HG03139 (cell line): ENCODE data around the gene SLC5A4.

Experiments used
- ATAC-seq: cut with Tn5 transposase; IDR thresholded peaks from one replicate; pipeline ENCODE4 v1.9.1; 2021; ENCODE audit not compliant: unreplicated experiment

SLC5A4 gene

DNA sequence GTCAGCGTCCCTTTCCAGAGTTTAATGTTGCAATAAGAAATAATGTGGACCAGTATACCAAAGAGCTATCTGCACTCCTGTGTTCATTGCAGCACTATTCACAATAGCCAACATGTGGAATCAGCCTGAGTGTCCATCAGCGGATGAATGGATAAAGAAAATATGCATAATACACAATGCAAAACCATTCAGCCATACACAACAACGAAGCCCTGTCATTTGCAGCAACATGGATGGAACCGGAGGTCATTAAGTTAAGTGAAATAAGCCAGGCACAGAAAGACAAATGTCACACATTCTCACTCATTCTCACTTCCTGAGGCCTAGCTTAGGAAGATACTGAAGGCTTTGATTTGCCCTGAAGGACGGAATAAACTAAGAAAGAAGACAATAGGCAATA is 22.1 kb downstream of the SLC5A4 start:
- no peak for ATAC-seq

DNA sequence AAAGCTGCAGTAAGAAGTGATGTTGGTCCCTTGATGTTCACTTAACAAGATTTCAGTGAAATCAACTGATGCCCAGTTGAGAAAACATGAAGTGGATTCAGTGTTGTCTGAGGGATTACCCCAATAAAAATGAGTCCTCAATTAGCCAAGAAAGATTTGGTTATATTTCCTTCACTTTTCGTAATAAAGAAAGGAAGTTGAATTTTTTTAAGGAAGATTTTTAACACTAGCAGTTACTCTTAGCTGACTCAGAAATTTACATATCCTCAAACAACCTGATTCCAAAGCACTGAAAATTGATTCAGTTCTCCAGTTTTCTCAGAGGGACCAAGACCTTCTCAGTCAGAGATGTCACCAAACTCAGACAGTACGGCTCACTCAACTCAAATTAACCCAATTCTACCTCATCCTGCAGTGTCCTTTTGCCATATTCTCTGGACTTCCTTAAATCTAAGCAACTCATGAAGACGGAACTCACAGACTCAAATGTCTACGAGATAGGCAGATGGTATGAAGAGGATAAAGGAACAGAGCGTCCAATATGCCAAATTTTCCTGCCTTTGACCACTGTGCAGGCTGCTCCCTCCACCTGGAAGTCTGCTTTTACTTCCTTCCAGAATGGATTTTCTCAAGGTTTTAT is 22.8 kb downstream of the SLC5A4 start:
- no peak for ATAC-seq

DNA sequence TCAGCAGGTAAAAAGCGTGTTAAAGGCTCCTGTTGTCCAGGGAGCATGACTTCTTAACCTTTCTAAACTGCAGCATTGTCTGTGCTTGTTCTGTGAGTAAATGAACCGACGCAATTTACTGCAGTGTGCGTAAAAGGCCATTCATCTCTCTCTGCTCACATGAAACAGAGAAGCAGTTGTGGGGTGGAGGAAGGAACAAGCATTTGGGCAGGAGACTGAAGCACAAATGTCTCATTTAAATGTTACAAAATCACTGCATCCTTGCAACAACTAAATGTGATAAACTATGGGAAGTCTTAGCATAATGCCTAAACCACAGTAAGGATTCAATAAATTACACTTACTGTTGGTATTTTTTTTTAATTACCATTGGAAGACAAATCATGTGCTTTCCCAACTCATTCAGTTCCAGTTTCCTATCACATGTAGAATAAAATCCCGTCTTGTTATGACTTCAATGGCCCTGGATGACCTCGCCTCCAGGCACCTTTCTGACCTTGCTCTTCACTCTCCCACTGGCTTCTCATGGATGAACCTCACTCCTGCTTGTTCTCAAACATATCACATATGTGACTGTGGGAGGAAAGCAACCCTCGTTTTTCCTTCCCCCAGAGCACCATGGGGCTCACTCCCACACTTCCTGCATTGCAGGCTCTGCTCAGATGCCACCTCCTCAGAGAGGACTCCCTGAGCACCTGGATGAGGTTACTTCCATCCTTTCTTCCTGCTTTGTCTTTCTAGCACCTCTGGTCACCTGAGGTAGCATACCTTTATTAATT is 28.6 kb downstream of the SLC5A4 start:
- ATAC-seq: no peak

DNA sequence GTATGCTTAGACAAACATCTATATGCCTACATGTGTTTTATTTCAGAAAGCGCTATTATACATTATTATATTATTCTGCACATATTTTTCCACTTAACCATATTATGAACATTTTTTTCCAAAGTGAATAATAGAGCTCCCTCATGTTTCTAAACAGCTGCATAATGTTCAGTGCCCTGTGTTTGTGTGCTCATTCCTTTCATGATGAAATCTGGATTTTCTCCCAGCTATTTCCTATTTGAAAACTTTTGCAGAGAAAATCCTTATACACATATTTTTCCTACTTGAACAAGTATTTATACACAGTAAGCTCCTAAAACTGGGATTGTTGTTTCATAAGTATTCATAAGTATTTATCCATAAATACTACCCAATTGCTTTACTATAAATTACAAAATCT is 32.2 kb downstream of the SLC5A4 start:
- ATAC-seq: no peak

DNA sequence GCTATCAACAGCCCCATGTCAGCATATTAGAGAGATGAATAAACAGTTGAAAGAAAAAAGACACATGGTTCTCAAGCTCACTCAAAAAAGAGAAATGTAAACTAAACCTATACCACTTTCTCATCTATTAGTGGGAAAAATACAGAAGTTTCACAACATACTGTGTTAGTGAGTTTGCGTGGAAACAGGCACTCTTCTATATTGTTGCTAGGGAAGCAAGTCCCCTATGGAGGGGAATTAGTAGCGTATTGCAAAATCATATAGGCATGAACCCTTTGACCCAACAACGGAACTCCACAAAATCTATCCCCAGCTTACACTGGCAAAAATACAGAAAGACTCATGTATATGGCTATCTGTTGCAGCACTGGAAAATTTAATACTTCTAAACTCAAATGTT is 36.1 kb downstream of the SLC5A4 start:
- ATAC-seq: no peak

DNA sequence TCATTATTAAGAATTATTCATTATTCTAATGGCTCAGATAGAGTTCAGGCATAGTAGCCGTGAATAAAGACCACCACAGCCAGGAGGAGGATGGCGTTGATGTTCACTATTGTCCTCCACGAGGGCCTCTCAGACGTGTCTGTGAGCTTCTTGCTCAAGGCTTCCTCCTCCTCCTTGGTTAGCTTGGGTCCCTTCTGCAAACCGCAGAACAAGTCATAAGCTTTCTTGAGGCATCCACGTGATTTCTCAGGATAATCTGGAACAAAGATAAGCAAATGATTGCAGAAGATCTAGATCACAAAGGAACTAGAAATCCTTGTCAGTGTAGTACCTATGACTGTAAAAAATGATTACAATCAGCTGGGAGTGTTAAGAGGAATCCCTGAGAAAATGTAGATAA is 36.7 kb downstream of the SLC5A4 start:
- no peak for ATAC-seq

DNA sequence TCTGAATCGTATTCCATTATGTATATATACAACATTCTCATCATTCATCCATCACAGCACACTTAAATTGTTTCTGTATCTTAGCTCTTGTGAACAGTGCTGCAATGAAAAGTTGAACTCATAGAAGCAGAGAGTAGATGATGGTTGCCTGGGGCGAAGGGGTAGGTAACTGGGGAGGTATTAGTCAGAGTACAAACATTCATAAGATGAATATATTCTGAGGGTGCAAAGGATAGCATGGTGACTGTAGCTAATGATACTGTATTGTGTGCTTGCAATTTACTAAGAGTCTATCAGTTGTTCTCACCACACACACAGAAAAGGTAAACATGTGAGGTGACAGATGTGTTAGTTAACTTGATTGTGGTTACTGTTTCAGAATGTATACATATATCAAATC is 37.7 kb downstream of the SLC5A4 start:
- ATAC-seq: no peak

DNA sequence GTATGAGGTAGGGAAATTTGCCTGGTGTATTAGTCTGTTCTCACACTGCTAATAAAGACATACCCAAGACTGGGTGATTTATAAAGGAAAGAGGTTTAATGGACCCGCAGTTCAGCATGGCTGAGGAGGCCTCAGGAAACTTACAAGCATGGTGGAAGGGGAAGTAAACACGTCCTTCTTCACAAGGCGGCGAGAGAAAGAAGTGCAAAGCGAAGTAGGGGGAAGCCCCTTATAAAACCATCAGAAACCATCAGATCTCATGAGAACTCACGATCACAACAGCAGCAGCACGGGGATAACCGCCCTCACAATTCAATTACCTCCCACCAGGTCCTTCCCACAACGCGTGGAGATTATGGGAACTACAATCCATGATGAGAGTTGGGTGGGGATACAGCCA is 38.2 kb downstream of the SLC5A4 start:
- no peak for ATAC-seq

DNA sequence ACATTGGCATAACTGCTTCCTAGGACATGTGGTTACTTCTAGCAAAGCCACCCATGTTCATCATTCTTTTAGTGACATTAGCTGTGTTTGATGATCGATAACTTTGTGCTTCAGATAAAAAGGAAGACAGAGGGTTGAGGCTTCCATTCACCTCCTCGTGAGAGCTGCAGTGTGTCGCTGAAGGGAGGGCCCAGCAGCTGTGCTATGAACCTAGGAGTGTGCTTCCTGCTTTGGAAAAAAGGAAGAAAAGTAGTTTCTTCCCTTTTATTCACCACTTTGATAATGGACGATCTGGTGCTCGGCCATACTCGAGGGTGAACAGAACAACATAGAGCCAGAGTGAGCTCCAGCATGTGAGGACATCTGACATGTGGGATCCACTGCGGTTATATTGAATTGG is 44.1 kb downstream of the SLC5A4 start:
- no peak for ATAC-seq

DNA sequence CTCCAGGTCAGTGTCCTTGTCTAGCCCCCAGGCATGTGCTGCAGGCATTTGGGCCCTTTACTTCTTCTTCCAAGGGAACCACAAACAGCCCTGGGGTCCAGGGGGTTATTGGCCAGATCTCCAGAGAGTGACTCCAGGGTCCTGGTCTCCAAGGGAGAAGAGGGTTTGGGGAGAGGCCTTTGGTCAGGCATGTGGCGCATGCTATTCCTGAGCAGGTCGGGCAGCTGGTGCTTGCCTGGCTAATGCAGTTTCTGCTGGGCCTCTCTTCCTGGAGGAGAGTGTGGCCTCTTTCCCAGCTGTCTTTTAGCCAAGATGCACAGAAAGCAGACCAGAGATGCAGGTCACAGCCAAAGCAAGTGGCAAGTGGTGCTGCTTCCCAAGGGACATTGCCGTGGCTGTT is 46.5 kb downstream of the SLC5A4 start:
- ATAC-seq: no peak

DNA sequence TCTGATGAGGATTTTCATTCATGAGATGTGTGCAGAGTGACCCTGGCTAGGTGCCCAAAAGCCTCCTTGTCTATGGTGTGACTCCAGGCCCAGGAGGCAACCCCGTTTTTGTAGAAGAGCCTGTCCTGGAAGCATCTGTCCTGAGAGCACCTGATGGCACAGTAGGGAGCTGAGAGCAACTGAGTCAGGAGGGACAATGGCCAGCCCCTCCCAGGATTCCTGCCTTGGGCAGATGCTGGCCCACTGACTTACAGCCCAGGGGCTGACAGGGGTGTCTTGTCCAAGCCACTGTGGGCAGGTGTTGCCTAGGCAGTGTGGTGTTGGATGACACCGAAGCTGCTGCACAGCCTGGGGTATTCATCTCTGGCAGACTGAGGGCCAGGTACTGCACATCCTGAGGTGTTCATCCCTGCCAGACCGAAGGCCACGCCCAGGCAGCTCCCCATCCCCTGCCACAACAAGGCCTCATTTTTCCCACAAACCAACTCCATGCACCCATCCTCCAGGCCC is 47.1 kb downstream of the SLC5A4 start:
- no peak for ATAC-seq

DNA sequence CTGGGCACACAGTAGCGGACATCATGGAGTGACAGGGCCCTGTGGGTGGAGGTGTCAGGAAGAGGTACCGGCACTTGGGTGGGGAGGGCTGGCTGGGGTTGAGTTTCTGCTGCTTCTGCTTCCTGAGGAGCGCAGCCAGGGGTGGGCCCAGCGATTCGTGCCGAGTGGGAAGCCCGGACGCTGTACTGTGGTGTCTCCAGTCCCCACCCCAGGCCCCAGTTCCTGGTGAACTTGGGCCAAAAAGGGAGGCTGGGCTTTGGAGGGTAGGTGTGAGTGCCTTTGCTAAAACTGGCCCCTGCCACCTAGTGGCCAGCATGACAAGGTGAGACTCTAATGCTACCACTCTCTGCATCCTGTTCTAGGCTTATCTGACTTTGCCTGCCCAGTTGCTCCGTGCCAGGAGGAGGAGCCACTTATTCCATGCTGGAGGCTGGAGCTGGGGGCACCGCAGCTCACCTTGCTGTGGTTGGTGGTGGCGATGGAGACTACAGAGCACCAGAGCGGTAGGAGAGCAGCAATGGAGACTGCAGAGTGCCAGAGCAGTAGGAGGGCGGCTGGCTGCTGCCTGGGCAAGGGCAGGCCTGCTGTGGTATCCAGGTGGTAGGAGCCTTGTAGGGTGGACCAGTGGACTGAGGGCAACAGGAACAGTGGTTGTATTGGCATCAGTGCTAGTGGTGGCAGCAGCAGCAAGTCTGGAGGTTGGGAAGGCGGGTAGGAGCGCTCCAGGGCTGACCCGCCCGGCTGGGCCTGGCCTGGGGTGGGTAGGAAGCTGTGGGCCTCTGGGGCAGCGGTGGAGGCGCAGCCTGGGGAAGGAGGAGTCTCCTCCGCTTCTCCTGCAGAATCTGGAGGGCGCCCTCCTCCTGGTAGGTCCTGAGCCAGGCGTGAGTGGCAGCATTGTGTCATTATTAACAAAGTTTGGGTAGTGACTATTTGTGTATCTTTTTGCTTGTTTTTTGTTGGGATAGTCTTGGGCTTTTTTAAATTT is 48.1 kb downstream of the SLC5A4 start:
- ATAC-seq: no peak

DNA sequence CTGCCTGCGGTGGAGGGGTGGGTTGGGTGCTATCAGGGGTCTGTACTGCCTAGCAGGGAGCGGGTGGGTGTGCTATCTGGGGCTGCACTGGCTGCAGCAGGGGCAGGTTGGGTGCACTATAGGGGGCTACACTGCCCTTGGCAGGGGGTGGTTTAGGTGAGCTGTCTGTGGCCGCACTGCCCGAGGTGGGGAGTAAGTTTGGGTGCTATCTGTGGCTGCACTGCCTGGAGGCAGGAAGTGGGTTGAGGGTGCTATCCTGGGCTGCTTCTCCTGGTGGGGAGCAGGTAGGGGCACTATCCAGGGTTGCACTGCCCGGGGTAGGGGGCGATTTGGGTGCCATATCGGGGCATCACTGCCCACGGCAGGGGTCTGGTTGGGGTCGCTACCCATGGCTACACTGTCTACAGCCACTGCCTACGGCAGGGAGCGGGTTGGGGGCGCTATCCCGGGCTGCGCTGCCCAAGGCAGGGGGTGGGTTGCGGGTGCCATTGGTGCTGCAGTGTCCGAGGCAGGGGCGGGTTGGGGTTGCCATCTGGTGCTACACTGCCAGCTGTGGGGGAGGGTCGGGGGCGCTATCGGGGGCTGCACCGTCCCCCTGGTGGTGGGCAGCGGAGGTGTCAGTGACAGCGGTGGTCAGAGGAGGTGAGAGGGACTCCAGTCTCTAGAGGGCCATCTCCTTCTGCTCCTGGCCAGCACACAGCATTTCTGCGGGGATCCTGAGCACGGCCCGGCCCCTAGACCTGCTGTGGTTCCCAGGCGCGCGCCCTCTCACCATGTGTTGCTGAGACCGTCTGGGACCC is 49.0 kb downstream of the SLC5A4 start:
- no peak for ATAC-seq

DNA sequence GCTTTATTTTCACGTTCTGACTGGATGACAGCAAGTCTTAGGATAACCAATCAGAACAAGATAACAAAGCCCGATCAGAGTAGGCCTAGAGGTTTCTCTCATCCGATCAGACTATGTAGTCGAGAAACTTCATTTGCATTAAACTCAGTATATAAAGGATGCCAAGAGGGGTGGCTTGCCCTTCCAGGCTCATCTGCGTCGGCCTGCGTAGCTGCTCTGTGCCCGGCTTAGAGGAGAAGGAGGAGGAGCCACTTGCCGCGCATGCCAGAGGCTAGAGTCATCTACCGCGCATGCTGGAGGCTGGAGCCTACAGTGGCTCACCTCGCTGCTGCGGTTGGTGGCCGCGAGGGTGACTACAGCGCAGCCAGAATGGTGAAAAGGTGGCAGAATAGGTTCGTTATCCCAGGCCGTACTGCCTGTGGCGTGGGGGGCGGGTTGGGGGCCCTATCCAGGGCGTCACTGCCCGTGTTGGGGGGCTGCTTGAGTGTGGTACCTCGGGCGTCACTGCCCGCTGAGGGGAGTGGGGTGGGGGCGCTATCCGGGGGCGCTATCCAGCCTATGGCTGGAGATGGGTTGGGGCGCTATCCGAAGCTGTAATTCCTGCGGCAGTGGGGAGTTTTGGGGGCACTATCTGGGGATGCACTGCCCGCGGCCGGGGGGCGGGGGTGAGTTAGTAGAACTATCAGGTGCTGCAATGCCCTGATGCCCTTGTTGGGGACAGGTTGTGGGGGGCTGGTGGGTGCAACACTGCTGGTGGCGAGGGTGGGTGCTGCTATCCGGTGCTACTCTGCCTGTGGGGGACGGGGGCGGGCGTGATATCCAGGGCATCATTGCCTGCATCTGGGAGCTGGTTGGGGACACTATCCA is 50.1 kb downstream of the SLC5A4 start, which contains the start of gene RFPL2:
TSS of gene RFPL2 (minus strand) at position 218 of the 867 bp plus-strand sequence. CDS start 2,622 bp downstream, outside the sequence.
- ATAC-seq: no peak

DNA sequence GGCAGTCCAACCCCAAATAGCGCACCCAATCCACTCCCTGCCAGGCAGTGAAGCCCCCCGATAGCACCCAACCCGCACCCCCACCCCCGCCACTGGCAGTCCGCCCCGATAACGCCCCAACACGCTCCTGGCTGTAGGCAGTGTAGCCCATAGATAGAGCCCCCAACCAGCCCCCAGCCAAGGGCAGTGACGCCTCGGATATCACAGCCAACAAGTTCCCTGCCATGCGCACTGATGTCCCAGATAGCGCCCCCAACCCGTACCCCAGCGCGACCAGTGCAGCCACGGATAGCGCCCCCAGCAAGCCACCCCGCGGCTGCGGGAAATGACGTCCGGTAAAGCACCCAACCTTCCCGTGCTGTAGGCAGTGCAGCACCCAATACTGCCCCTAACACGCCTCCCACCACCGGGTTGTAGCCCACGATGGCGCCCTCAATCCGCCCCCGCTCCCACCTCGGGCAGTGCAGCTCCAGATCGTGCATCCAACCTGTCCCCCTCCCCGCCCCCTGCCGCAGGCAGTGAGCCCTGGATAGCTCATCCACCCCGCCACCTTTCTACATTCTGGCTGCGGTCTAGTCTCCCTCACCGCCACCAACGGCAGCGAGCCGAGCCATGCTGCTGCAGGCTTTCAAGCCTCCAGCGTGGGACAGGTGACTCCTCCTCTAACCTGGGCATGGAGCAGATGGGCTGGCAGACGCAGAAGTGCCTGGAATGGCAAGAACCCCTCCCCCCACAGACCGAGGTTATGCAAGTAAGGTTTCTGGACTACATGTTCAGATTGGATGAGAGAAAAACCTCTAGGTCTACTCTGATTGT is 50.9 kb downstream of the SLC5A4 start:
- ATAC-seq: no peak

DNA sequence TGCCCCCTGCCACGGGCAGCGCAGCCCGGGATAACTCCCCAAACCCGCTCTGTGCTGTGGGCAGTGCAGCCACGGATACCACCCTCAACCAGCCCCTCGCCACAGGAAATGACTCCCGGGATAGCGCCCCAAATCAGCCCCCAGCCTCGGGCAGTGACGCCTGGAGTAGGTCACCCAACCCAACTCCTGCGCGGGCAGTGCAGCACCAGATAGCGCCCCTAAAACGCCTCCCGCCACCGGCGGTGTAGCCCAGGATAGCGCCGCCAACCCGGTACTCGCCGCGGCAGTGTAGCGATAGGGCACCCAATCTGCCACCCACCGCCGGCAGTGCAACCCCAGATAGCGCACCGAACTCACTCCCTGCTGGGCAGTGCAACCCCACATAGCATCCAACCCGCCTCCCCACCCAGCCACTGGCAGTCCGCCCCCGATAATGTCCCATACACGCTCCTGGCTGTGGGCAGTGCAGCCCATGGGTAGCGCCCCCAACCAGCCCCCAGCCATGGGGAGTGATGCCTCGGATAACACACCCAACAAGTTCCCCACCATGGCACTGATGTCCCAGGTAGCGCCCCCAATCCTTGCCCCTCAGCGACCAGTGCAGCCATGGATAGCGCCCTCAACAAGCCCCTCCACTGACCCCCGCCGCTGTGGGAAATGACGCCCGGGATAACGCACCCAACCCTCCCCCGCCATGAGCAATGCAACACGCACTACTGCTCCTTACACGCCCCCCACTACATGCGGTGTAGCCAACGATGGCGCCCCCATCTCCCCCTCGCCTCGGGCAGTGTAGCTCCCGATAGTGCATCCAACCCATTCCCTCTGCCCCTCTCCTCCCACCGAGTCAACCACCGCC is 51.7 kb downstream of the SLC5A4 start:
- ATAC-seq: no peak

DNA sequence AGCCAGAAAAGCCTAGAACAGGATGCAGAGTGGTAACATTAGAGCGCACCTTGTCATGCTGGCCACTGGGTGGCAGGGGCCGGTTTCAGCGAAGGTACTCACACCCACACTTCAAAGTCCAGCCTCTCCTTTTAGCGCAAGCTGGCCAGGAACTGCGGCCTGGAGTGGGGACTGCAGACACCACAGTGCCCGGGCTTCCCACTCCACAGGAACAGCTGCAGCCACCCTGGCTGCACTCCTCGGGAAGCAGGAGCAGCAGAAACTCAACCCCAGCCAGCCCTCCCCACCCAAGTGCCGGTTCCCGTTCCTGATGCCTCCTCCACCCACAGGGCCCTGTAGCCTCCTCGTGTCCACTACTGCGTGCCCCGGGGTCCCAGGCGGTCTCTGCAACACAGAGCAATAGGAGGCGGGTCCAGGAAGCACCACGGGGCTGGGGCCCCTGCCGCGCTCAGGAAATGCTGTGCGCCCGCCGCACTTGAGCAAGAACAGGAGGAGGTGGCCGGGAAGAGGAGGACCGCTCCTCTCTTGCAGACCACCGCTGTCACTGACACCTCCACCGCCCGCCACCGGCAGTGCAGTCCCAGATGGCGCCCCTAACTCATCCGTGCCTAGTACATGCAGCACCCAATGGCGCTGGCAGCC is 52.5 kb downstream of the SLC5A4 start:
- ATAC-seq: no peak
